Prostate gland (tissue), 2 donors: ENCODE data around the gene GKN2. TPM values are rescaled to one million over a fixed set of nuclear protein-coding genes. Genes with fewer than 3 reads are reported as not detected.
"Not testable (repeated sequence)": the region's sequence is repeated elsewhere in the genome, so short reads cannot be mapped to it uniquely, and the experiment has no call there.

Source experiments
- DNase-seq: peaks from one replicate; pipeline ENCODE4 v3.0.0-alpha.2; 2019; ENCODE audit warnings: low spot score
- H3K27ac ChIP-seq, 2 donors: fragments of 200-600 bp; sonication (generic); 2 replicates each; pipeline ENCODE4 v1.5.1; 2017 to 2019
- H3K27me3 ChIP-seq: fragments of 200-600 bp; sonication (generic); replicated peaks from 2 replicates; pipeline ENCODE4 v1.5.1; 2019; ENCODE audit not compliant: insufficient read depth
- H3K36me3 ChIP-seq, 2 donors: fragments of 200-600 bp; sonication (generic); 1 replicate in 1 of 2; 2 replicates in 1 of 2; pipeline versions ENCODE4 v1.5.1 to v1.8.1; 2017 to 2019
- H3K4me1 ChIP-seq: fragments of 200-600 bp; sonication (generic); replicated peaks from 2 replicates; pipeline ENCODE4 v1.5.1; 2019
- H3K4me3 ChIP-seq, 2 donors: fragments of 200-600 bp; sonication (generic); 2 replicates each; pipeline ENCODE4 v1.5.1; 2017 to 2019
- H3K9me3 ChIP-seq: fragments of 200-600 bp; sonication (generic); 2 replicates; pipeline ENCODE4 v1.5.1; 2017
- CTCF ChIP-seq, 4 experiments: fragments of 200-600 bp in 2 of 4; fragments of 450-650 bp in 2 of 4; sonication (generic) in 2 of 4; IDR thresholded peaks; 1 replicate in 3 of 4; 2 replicates in 1 of 4; pipeline ENCODE4 v1.5.1; 2016 to 2019; ENCODE audit warnings: antibody characterized with exemption in 4 of 4, mild to moderate bottlenecking in 2 of 4, moderate library complexity in 2 of 4
- POLR2A ChIP-seq: fragments of 450-650 bp; IDR thresholded peaks from one replicate; pipeline ENCODE4 v1.6.1; 2016; ENCODE audit warnings: antibody characterized with exemption, mild to moderate bottlenecking
- POLR2AphosphoS5 ChIP-seq: sonication (generic); formaldehyde crosslinking; IDR thresholded peaks from one replicate; pipeline ENCODE4 v1.6.1; 2017; ENCODE audit warnings: antibody characterized with exemption
- WGBS: methylation state at CpG from one replicate; pipeline ENCODE4 v1.1.5; 2018; 5-methylcytosine and 5-hydroxymethylcytosine counted together
- intact Hi-C: fragments of 100-400 bp; cut with DNase I; formaldehyde crosslinking; loops from one replicate; pipeline ENCODE4 v1.14.2; 2022
- total RNA-seq, 2 donors: library from RNA; depleted of rRNA; stranded (reverse); fragments of >200 nt; gene quantifications; one replicate each; pipeline ENCODE4 v1.1.0, GENCODE V29; 2016

GKN2 gene
- total RNA-seq, 2 donors from 2014 or later: not detected

GRCh38 chr2:68901561-68901960, 51.1 kb downstream of the GKN2 start:
- H3K27ac ChIP-seq: no peak overlapping the region
- WGBS: 97% methylated on average over 1 of the region's 1 CpG
- no peaks in the 10 kb centered on the region for H3K36me3 ChIP-seq
- TF ChIP-seq POLR2A (no peak), CTCF (IDR thresholded peaks at IDR 0.05) (no peak), POLR2AphosphoS5 (no peak)
- intact Hi-C loops: no loop called here
- no peak for DNase-seq
- H3K27me3 ChIP-seq: no peaks in the 10 kb centered on the region
- H3K9me3 ChIP-seq: no peaks in the 10 kb centered on the region
- no peaks in the 10 kb centered on the region for H3K4me1 ChIP-seq
- H3K4me3 ChIP-seq: no peak overlapping the region

- 86% methylated on average over 4 of the region's 4 CpGs for WGBS
- TF ChIP-seq CTCF (IDR thresholded peaks at IDR 0.05) (no peak), POLR2AphosphoS5 (no peak)
- intact Hi-C loops: no loop called here
Measured at GRCh38 chr2:68901199-68901514, 51.5 kb downstream of the GKN2 start.

GRCh38 chr2:68900496-68901198, 52.0 kb downstream of the GKN2 start:
- TF ChIP-seq POLR2AphosphoS5 (no peak), CTCF (IDR thresholded peaks at IDR 0.05) (no peak), POLR2A (no peak)
- DNase-seq: no peak
- H3K27ac ChIP-seq: no peak overlapping the region
- 94% methylated on average over 5 of the region's 5 CpGs for WGBS
- H3K27me3 ChIP-seq: no peaks in the 10 kb centered on the region
- intact Hi-C loops: no loop called here
- no peaks in the 10 kb centered on the region for H3K9me3 ChIP-seq
- H3K36me3 ChIP-seq: no peaks in the 10 kb centered on the region
- H3K4me3 ChIP-seq: no peak overlapping the region
- no peaks in the 10 kb centered on the region for H3K4me1 ChIP-seq

More at GRCh38 chr2:68901199-68901514, 51.5 kb downstream of the GKN2 start:
- H3K4me3 ChIP-seq: no peak overlapping the region
- no peaks in the 10 kb centered on the region for H3K27me3 ChIP-seq
- DNase-seq: no peak
- H3K4me1 ChIP-seq: no peaks in the 10 kb centered on the region
- no peak overlapping the region for H3K27ac ChIP-seq
- H3K36me3 ChIP-seq: no peaks in the 10 kb centered on the region
- no peaks in the 10 kb centered on the region for H3K9me3 ChIP-seq

- H3K4me1 ChIP-seq, H3K27ac ChIP-seq, DNase-seq, H3K27me3 ChIP-seq, H3K4me3 ChIP-seq, intact Hi-C loops, H3K36me3 ChIP-seq, H3K9me3 ChIP-seq: not testable (repeated sequence)
- 96% methylated on average over 6 of the region's 6 CpGs for WGBS
Measured at GRCh38 chr2:68895981-68896380, 56.7 kb downstream of the GKN2 start.

Other genes starting within 250 kb of the GKN2 start
- gene ARHGAP25, start 218.1 kb downstream of the GKN2 start, total RNA-seq: 1 to 10 TPM; 5.0 to 6.2 TPM
- not detected for gene BMP10, start 81.5 kb downstream of the GKN2 start, total RNA-seq
- not detected for gene GKN1, start 21.7 kb upstream of the GKN2 start, total RNA-seq
- 10 to 100 TPM; 25.8 to 48.7 TPM for gene ANTXR1, start 60.3 kb upstream of the GKN2 start, total RNA-seq